ENCODE measurements around the gene UBE2Q1.

Gene UBE2Q1

GRCh38 chr1:154578058-154578418 lies 19.6 kb upstream of the UBE2Q1 start:
- no peak overlapping the region for H3K27ac ChIP-seq (ENCODE audit: low read length)
- H3K36me3 ChIP-seq (ENCODE audit: insufficient read depth, low read length), result peaks cover 46% of the 10 kb centered on the region
- ATAC-seq (ENCODE audit: insufficient read depth, low read depth), result no peak; the same call in 2 of the 3 replicates
- no peak overlapping the region for H3K4me2 ChIP-seq (ENCODE audit: insufficient read depth, low read length)
- no peaks in the 10 kb centered on the region for H3K9me3 ChIP-seq (ENCODE audit: insufficient read depth, low read length, severe bottlenecking)
- H3K79me2 ChIP-seq (ENCODE audit: insufficient read depth, low read length), result no peaks in the 10 kb centered on the region
- H3K9ac ChIP-seq (ENCODE audit: low read depth, low read length), result no peak overlapping the region
- TF ChIP-seq EZH2 (IDR thresholded peaks at IDR 0.05; ENCODE audit: borderline replicate concordance, low read depth, low read length, severe bottlenecking) (no peak), CTCF (IDR thresholded peaks at IDR 0.05; ENCODE audit: borderline replicate concordance, extremely low read depth, low read length, poor library complexity, severe bottlenecking) (no peak)
- no peak overlapping the region for H2AFZ ChIP-seq (ENCODE audit: low read depth, low read length)
- H3K4me3 ChIP-seq (ENCODE audit: low read depth in 1 of 2, low read length in 2 of 2), result no peak overlapping the region
- no peaks in the 10 kb centered on the region for H3K27me3 ChIP-seq (ENCODE audit: insufficient read depth, low read length, poor library complexity)
- H4K20me1 ChIP-seq (ENCODE audit: insufficient read depth, low read length), result peaks cover 44% of the 10 kb centered on the region; the same call in 1 of the 2 replicates
- no peaks in the 10 kb centered on the region for H3K4me1 ChIP-seq (ENCODE audit: insufficient read depth, low read length)
- no peak for DNase-seq

GRCh38 chr1:154577346-154578057 lies 19.0 kb upstream of the UBE2Q1 start:
- Histone ChIP-seq H3K27me3 (ENCODE audit: insufficient read depth, low read length, poor library complexity) (no peaks in the 10 kb centered on the region), H3K4me2 (ENCODE audit: insufficient read depth, low read length) (no peak overlapping the region), H3K79me2 (ENCODE audit: insufficient read depth, low read length) (no peaks in the 10 kb centered on the region), H3K9ac (ENCODE audit: low read depth, low read length) (no peak overlapping the region), H3K9me3 (ENCODE audit: insufficient read depth, low read length, severe bottlenecking) (no peaks in the 10 kb centered on the region), H3K27ac (ENCODE audit: low read length) (no peak overlapping the region), H4K20me1 (ENCODE audit: insufficient read depth, low read length) (peaks cover 40% of the 10 kb centered on the region; the same call in 1 of the 2 replicates), H3K36me3 (ENCODE audit: insufficient read depth, low read length) (peaks cover 41% of the 10 kb centered on the region), H3K4me3 (ENCODE audit: low read depth in 1 of 2, low read length in 2 of 2) (no peak overlapping the region), H2AFZ (ENCODE audit: low read depth, low read length) (no peak overlapping the region), H3K4me1 (ENCODE audit: insufficient read depth, low read length) (no peaks in the 10 kb centered on the region)
- DNase-seq (no peak), ATAC-seq (ENCODE audit: insufficient read depth, low read depth) (peak; percentile 15; the same call in 2 of the 3 replicates)
- TF ChIP-seq CTCF (IDR thresholded peaks at IDR 0.05; ENCODE audit: borderline replicate concordance, extremely low read depth, low read length, poor library complexity, severe bottlenecking), result no peak
- no peak for TF ChIP-seq EZH2 (IDR thresholded peaks at IDR 0.05; ENCODE audit: borderline replicate concordance, low read depth, low read length, severe bottlenecking)

GRCh38 chr1:154575951-154576566 lies 17.6 kb upstream of the UBE2Q1 start:
- Histone ChIP-seq H3K36me3 (ENCODE audit: insufficient read depth, low read length) (peaks cover 28% of the 10 kb centered on the region), H2AFZ (ENCODE audit: low read depth, low read length) (no peak overlapping the region), H3K27me3 (ENCODE audit: insufficient read depth, low read length, poor library complexity) (no peaks in the 10 kb centered on the region), H3K9me3 (ENCODE audit: insufficient read depth, low read length, severe bottlenecking) (no peaks in the 10 kb centered on the region), H3K9ac (ENCODE audit: low read depth, low read length) (no peak overlapping the region), H3K27ac (ENCODE audit: low read length) (no peak overlapping the region), H3K4me1 (ENCODE audit: insufficient read depth, low read length) (no peaks in the 10 kb centered on the region), H3K4me3 (ENCODE audit: low read depth in 1 of 2, low read length in 2 of 2) (no peak overlapping the region), H4K20me1 (ENCODE audit: insufficient read depth, low read length) (peaks cover 42% of the 10 kb centered on the region), H3K4me2 (ENCODE audit: insufficient read depth, low read length) (no peak overlapping the region), H3K79me2 (ENCODE audit: insufficient read depth, low read length) (no peaks in the 10 kb centered on the region)
- ATAC-seq (ENCODE audit: insufficient read depth, low read depth) (0 out of 3 replicates have a peak, but pooled peaks have one; percentile 7), DNase-seq (no peak)
- TF ChIP-seq EZH2 (IDR thresholded peaks at IDR 0.05; ENCODE audit: borderline replicate concordance, low read depth, low read length, severe bottlenecking), result no peak
- TF ChIP-seq CTCF (IDR thresholded peaks at IDR 0.05; ENCODE audit: borderline replicate concordance, extremely low read depth, low read length, poor library complexity, severe bottlenecking), result no peak
